ENCODE measurements around the gene RALGAPA2. TPM values are rescaled to one million over a fixed set of nuclear protein-coding genes. Genes with fewer than 3 reads are reported as not detected.

The RALGAPA2 gene
- total and polyA plus RNA-seq, 10 donors: 1.2 to 55.2 (median 29.4) TPM

DNA sequence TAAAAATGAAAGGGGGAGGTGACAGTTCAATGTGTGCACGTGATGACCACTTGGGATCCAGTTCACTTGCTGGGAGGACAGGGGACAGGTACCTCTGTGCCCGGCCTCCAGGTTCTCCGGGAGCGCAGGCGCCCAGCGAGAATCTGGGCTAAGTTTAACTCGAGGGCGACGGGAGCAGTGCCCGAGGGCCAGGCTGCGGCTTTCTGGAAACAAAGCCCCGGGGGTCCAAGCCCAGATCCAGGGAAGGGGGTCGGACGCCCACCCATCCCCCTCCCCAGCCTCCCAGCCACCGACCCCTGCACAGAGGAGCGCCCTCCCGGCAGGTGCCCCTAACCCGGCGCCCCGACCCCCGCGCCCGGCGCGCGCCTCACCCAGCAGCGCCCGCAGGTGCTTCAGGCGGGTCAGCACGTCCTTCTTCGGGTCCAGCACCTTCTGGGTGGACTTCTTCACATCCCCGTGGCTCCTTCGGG lies 405 bp downstream of the RALGAPA2 start:
- no peaks in the 10 kb centered on the region for H3K27me3 ChIP-seq (replicated peaks in 1 of 7)
- 0 to 5% (median 2%) methylated on average over 6 to 33 of the region's 33 CpGs for WGBS, 5 donors
- H3K9me3 ChIP-seq: no peaks in the 10 kb centered on the region
- H3K27ac ChIP-seq: peak overlapping the region; percentile 95 to 99 (median 98)
- no peak for DNase-seq
- H3K36me3 ChIP-seq: peaks cover 0 to 4% (median 0%) of the 10 kb centered on the region in 6 donors
- intact Hi-C loops (cut with DNase I; ENCODE audit: low total_unique reads): no loop called here
- H3K4me3 ChIP-seq: peak overlapping the region; percentile 70 to 97 (median 82)
- TF ChIP-seq POLR2AphosphoS5 (IDR thresholded peaks at IDR 0.05) (no peak), POLR2A (IDR thresholded peaks at IDR 0.05) (no peak)
- TF ChIP-seq, protein P1, sequence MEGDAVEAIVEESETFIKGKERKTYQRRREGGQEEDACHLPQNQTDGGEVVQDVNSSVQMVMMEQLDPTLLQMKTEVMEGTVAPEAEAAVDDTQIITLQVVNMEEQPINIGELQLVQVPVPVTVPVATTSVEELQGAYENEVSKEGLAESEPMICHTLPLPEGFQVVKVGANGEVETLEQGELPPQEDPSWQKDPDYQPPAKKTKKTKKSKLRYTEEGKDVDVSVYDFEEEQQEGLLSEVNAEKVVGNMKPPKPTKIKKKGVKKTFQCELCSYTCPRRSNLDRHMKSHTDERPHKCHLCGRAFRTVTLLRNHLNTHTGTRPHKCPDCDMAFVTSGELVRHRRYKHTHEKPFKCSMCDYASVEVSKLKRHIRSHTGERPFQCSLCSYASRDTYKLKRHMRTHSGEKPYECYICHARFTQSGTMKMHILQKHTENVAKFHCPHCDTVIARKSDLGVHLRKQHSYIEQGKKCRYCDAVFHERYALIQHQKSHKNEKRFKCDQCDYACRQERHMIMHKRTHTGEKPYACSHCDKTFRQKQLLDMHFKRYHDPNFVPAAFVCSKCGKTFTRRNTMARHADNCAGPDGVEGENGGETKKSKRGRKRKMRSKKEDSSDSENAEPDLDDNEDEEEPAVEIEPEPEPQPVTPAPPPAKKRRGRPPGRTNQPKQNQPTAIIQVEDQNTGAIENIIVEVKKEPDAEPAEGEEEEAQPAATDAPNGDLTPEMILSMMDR (IDR thresholded peaks at IDR 0.05 in 8 of 11, conservative IDR thresholded peaks at IDR 0.05 in 3 of 11): no peak
- peaks cover 14 to 52% (median 28%) of the 10 kb centered on the region in 6 donors for H3K4me1 ChIP-seq

DNA sequence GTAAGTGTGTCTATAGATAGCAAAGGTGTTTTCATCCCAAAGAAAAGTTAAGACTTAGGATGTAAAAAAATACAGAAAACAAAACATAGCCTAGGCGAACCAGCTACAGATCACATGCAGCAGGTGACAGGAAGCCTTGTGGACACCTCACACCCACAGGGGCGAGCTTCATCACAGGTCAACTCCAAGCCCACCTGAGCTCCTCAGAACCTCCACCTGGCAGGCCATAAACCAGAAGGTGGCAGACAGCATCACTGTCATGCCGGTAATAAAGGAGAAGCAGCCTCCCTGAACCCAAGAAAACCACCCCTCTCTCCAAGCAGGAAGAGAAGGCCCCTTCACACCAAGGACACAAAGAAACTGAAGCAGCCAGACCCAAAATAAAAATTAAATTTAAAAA lies 1.0 kb downstream of the RALGAPA2 start:
- Histone ChIP-seq H3K27me3 (replicated peaks in 1 of 7) (no peaks in the 10 kb centered on the region), H3K4me1 (peaks cover 14 to 59% (median 28%) of the 10 kb centered on the region in 6 donors), H3K9me3 (no peaks in the 10 kb centered on the region), H3K27ac (peak overlapping the region in 7 of 8 donors; percentile 95 to 99 (median 98)), H3K4me3 (peak overlapping the region; percentile 70 to 97 (median 82)), H3K36me3 (peaks cover 0 to 4% (median 0%) of the 10 kb centered on the region in 6 donors)
- intact Hi-C loops (cut with DNase I; ENCODE audit: low total_unique reads): no loop called here
- DNase-seq: peak; percentile 77
- no peak for TF ChIP-seq POLR2A (IDR thresholded peaks at IDR 0.05)
- no peak for TF ChIP-seq POLR2AphosphoS5 (IDR thresholded peaks at IDR 0.05)
- TF ChIP-seq, protein P1 (IDR thresholded peaks at IDR 0.05 in 8 of 11, conservative IDR thresholded peaks at IDR 0.05 in 3 of 11): no peak
- WGBS, 5 donors: 18 to 30% (median 23%) methylated on average over 3 of the region's 3 CpGs

DNA sequence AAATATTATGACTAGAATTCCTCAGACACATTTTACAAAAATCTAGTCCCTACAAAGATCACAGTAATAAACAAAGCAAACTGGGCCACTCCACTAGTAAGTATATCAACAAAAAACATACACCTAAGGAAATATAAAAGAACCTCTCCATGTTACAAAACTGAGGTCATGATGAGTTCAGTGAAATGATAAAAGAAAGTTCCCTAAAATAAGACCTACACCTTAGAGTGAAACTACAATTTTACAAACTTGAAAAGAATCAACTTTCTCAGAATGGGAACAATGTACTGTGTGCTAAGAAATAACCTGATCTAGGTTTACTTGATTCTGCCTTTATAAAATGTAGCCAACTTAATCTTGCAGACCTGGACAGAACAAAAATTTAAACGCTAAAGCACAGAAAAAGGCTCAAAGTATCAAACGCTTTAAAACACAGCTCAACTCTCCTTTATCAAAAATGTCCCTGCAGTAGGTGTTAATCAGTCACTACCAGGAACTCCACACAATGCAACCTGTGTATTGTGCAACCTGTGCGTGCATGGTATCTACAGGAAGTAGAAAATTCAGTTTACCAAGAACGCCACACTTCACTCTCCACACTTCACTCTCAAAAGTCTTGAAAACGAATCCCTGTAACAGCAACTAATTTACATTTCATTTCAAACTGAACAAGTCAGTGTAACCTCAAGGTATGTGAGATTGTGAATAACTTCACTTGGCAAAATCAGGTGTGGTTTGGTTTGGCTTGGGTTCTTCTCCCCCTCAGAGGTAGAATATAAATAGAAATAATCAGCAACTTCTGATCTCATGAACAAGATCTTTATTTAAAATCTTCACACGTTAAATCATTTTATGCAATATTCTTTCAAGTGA lies 1.8 kb downstream of the RALGAPA2 start:
- H3K27me3 ChIP-seq (replicated peaks in 1 of 7): no peaks in the 10 kb centered on the region
- H3K9me3 ChIP-seq: no peaks in the 10 kb centered on the region
- 21 to 49% (median 35%) methylated on average over 6 of the region's 6 CpGs for WGBS, 5 donors
- H3K36me3 ChIP-seq: peaks cover 0 to 4% (median 0%) of the 10 kb centered on the region in 6 donors
- H3K27ac ChIP-seq: peak overlapping the region in 7 of 8 donors; percentile 95 to 99 (median 98)
- intact Hi-C loops (cut with DNase I; ENCODE audit: low total_unique reads): no loop called here
- no peak for DNase-seq
- H3K4me1 ChIP-seq: peaks cover 14 to 66% (median 28%) of the 10 kb centered on the region in 6 donors
- no peak for TF ChIP-seq POLR2AphosphoS5 (IDR thresholded peaks at IDR 0.05)
- TF ChIP-seq, protein P1 (IDR thresholded peaks at IDR 0.05 in 8 of 11, conservative IDR thresholded peaks at IDR 0.05 in 3 of 11): no peak
- no peak for TF ChIP-seq POLR2A (IDR thresholded peaks at IDR 0.05)
- peak overlapping the region in 7 of 8 donors; percentile 70 to 97 (median 83) for H3K4me3 ChIP-seq

DNA sequence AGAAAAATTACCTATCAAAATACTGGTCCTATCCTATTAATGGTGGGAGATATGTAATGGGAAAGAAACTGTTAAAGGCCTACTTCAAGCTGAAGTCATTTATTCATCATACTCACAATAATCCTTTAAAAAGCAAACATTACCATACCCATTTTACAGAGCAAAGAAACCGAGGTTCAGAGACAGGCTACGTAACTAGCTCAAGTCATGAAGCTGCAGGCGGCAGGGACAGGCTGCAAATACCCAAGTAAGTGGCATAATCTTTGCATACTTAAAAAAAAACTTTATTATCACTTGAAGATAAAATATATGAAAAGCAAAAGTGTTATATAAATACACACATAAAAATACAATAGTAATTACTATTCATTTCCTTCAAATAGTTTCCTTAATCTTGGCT lies 2.6 kb downstream of the RALGAPA2 start:
- intact Hi-C loops (cut with DNase I; ENCODE audit: low total_unique reads): no loop called here
- H3K9me3 ChIP-seq: no peaks in the 10 kb centered on the region
- H3K27ac ChIP-seq: peak overlapping the region in 5 of 8 donors; percentile 95 to 99 (median 98)

More for the DNA sequence above, 2.6 kb downstream of the RALGAPA2 start:
- Histone ChIP-seq H3K4me1 (peaks cover 14 to 66% (median 28%) of the 10 kb centered on the region in 6 donors), H3K27me3 (replicated peaks in 1 of 7) (no peaks in the 10 kb centered on the region), H3K4me3 (no peak overlapping the region), H3K36me3 (peaks cover 0 to 4% (median 0%) of the 10 kb centered on the region in 6 donors)
- DNase-seq: no peak
- TF ChIP-seq POLR2AphosphoS5 (IDR thresholded peaks at IDR 0.05): no peak
- no peak for TF ChIP-seq POLR2A (IDR thresholded peaks at IDR 0.05)
- TF ChIP-seq, protein P1 (IDR thresholded peaks at IDR 0.05 in 8 of 11, conservative IDR thresholded peaks at IDR 0.05 in 3 of 11): no peak
- WGBS, 5 donors: 93 to 98% (median 97%) methylated on average over 3 of the region's 3 CpGs

All from spleen (tissue), 11 donors.